Measurements from ENCODE around the gene OR9Q2.
"Not testable (repeated sequence)": the region's sequence is repeated elsewhere in the genome, so short reads cannot be mapped to it uniquely, and the experiment has no call there.

Gene OR9Q2, protein sequence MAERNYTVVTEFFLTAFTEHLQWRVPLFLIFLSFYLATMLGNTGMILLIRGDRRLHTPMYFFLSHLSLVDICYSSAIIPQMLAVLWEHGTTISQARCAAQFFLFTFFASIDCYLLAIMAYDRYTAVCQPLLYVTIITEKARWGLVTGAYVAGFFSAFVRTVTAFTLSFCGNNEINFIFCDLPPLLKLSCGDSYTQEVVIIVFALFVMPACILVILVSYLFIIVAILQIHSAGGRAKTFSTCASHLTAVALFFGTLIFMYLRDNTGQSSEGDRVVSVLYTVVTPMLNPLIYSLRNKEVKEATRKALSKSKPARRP

DNA sequence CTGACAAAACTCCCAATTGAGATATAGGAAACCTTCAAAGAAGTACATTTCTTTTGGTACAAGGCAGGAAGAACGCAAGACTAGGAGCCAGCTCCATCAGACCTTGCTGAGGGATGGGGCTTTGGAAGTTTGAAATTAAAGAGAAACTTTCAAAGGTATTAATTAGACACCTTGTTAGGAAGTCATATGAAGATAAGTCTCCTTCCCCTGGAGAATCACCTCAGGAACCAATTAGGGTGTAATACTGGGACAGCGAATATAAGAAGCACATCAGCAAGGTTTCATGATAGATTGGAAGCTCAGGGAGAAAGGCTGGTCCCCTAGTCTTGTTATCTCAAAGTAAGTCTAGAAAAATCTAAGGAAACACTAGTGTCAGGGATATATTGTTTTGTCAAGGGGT, at the start of gene OR9Q2:
Gene OR9Q2 (plus strand): TSS at position 301 of the 400 bp plus-strand sequence. CDS start 1,421 bp downstream, outside the sequence.
- DNase-seq (ENCODE audit: low read depth in 2 of 2): no peak

DNA sequence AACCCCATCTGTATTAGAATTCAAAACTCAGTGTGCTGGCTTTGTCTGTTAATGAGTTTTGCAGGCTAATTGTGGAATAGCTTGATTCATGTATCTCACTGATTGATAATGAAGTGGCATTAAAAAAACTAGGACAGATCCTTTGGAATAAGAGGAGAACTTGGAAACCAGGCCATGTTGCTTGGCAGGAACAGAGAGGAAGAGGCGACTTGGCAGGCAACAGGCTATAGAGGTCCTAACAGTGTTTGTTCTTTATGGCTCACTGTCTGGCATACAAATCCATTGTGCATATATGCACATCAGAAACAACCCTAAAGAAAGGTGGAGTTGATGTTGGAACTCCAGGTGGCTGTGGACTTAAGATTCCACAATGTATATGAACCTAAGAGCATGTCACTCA, 46.1 kb upstream of the OR9Q2 start:
- no peak for DNase-seq (ENCODE audit: low read depth in 2 of 2)

GRCh38 chr11:58152781-58153180, 36.1 kb upstream of the OR9Q2 start:
- DNase-seq (ENCODE audit: low read depth in 2 of 2): no peak

DNA sequence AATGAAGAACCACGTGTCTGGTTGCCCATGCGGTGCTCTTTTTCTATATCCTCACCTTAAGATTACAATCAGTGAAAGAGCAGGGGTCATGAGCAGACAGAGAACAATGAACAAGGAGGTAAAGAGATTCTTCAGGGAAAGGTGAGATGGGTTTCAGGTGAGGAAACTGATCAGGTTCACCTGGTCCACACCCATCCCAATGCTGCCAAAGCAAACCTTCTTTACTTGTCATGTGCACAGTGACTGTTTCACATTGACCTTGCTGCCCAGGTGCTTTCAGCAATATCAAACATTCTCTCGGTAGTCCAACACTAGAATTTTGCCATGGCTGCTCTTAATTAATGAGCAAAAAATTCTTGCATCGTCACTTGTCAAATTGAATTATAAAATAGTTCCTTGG, 24.5 kb upstream of the OR9Q2 start:
- no peak for DNase-seq (ENCODE audit: low read depth in 2 of 2)

- no peak for DNase-seq (ENCODE audit: low read depth in 2 of 2)
These were observed 23.9 kb upstream of the OR9Q2 start for GRCh38 chr11:58164990-58165389.

- DNase-seq (ENCODE audit: low read depth in 2 of 2): no peak
These were observed 23.3 kb upstream of the OR9Q2 start for GRCh38 chr11:58165504-58166106.

DNA sequence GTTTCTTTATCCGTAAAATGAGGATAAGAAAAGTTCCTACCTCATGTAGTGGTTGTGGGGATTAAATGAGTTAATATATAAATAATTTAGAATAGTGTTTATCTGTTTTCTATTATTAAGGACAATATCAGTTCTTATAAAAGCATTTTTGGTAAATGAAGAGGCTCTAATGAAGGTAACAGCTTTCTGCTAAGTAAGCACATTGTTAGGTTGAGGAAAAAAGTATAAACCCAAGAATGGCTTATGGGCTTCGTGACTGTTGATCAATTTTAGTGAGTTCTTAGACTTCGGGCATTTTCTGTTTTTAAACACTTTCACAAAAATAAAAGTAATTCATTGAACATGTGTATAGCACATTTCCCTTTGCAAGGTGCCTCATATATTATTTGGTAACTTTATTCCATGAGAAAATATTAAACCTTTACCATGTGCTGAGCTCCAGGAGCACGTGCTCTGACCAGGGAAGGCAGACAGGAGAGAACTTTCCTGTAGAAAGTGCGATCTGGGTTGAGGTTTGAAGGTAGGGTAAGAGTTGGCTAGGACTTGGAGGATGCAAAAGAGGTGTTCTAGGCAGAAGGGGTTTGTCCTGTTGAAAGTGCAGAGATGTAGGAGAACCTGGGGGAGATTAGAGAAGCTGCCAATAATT, 11.3 kb upstream of the OR9Q2 start:
- no peak for DNase-seq (ENCODE audit: low read depth in 2 of 2)

GRCh38 chr11:58178444-58178843, 10.4 kb upstream of the OR9Q2 start:
- DNase-seq (ENCODE audit: low read depth in 2 of 2): no peak

GRCh38 chr11:58179648-58180047, 9.2 kb upstream of the OR9Q2 start:
- no peak for DNase-seq (ENCODE audit: low read depth in 2 of 2)

DNA sequence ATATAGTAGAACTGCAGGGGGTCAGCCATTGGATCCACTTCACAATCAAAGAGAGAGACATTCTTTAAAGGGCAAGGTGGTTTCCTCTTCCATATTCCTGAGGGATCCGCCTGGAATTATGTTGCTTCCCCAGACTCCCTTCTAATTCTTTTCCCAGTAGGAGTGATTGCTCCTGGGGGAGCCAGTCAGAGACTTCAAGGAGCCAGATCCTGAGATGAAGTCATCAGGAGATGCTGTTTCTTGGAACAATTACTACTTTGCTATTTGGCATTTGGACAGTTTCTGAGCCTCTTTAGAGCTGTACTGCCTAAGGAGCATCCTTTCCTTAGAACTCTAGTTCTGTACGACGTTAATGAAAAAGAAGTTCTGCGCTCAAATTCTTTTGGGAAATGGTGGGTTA, 1.9 kb upstream of the OR9Q2 start:
- DNase-seq (ENCODE audit: low read depth in 2 of 2): no peak

DNA sequence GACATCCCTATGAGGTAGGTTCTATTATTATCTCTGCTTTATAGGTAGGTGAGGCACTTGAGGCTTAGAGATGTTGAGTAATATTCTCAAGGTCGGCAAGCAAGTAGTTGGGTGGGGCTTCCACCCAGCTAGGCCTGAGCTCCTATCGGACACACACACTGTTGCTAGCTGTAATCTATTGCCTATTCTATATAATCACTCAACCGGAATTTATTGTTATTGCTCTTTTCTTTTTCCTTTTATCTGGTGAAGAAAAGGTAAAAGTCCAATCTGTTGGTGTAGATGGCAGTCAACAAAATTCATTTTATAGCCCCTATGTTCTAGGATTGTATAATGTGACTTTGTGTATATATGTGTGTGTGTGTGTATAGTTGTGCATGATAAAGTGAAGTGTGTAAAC, 3.4 kb downstream of the OR9Q2 start:
- no peak for DNase-seq (ENCODE audit: low read depth in 2 of 2)

DNA sequence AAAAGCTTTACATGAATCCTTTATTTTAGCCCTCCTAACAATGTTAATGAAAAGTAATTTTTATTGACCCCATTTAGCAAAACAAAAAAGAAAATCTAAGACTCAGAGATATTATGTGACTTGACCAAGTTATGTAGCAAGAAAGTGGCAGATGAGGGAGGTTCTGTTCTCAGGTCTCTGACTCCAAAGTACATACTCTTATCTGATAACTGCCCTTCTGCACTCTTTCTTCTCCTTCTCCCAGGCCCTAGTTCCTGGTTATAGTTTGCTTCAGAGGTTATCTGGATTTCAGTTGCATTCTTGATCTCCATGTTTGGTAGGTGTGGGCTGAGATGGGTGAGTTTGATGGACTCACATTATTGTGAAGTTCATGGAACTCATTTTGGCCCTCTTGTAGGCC, 4.5 kb downstream of the OR9Q2 start:
- DNase-seq (ENCODE audit: low read depth in 2 of 2): no peak

GRCh38 chr11:58195939-58196338, 7.1 kb downstream of the OR9Q2 start:
- no peak for DNase-seq (ENCODE audit: low read depth in 2 of 2)

GRCh38 chr11:58199271-58199670, 10.4 kb downstream of the OR9Q2 start:
- DNase-seq (ENCODE audit: low read depth in 2 of 2): no peak

DNA sequence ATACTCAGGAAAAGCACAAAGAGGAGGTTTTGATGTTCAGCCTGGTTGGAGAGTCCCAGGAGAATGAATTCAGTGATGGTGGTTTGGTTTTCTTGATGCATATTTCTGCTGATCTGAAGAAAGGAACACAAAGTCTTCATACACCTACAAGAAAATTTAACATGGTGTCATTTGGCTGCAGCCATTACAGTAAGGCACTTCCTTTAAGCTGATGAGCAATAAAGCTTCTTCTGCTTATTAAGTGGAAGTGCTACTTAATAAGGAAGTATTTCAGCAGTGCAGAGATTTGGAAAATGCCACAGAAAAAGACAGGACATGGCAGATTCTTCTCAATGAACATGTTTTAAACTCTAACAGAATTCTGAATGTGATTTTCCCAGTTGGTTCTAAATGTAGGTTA, 15.2 kb downstream of the OR9Q2 start, which contains the start of gene OR1S2:
Gene OR1S2 (minus strand): TSS at position 101 of the 400 bp plus-strand sequence. CDS start 0 bp downstream, at position 101.
- no peak for DNase-seq (ENCODE audit: low read depth in 2 of 2)

- not testable (repeated sequence) for DNase-seq (ENCODE audit: low read depth in 2 of 2)
These were observed 23.6 kb downstream of the OR9Q2 start, which contains the start of gene OR1S1 for GRCh38 chr11:58212420-58212819. TSS of gene OR1S1 (plus strand) at chr11:58212720.

GRCh38 chr11:58216476-58216875, 27.6 kb downstream of the OR9Q2 start:
- no peak for DNase-seq (ENCODE audit: low read depth in 2 of 2)

DNA sequence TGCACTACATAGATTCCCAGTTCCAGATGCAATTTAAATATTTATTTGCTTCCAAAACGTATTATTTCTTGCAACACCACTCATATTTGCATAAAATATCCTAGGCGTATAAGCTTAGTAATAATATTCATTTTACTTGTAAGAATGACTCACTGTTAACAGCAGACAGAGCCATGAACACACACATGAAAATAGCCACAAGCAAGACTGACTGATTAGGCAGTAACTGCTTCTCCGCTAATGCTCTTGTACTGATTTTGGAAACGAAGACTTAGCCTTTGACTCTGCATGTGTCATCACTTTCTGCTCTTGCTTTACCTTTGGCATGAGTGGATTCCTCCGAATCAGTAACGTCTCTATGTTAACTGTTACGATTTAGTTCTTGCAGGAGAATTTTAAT, 33.9 kb downstream of the OR9Q2 start:
- no peak for DNase-seq (ENCODE audit: low read depth in 2 of 2)

- no peak for DNase-seq (ENCODE audit: low read depth in 2 of 2)
These were observed 39.2 kb downstream of the OR9Q2 start for GRCh38 chr11:58227956-58228615.

All from stimulated activated CD4-positive, alpha-beta T cell treated with anti-CD3 and anti-CD28 coated beads, Interleukin-4, amount 100 ng/mL, for 48 hours (primary cell).